NCI-H2227 treated with DMSO at 0.1 percent for 48 hours (cell line): Measurements from ENCODE around the gene FRAS1.
"Not testable (repeated sequence)": the region's sequence is repeated elsewhere in the genome, so short reads cannot be mapped to it uniquely, and the experiment has no call there.

Experiments used
- DNase-seq: peaks from one replicate; lab custom pipeline; 2025; lab: John Stamatoyannopoulos, UW

FRAS1 gene

GRCh38 chr4:78288327-78288726 lies 231.2 kb downstream of the FRAS1 start:
- DNase-seq: no peak

GRCh38 chr4:78291277-78291676 lies 234.2 kb downstream of the FRAS1 start:
- no peak for DNase-seq

- DNase-seq: no peak
Observed at GRCh38 chr4:78292341-78292740, 235.2 kb downstream of the FRAS1 start.

GRCh38 chr4:78292856-78293255 lies 235.7 kb downstream of the FRAS1 start:
- DNase-seq: no peak

GRCh38 chr4:78293348-78293747 lies 236.2 kb downstream of the FRAS1 start:
- DNase-seq: no peak

GRCh38 chr4:78293821-78294301 lies 236.7 kb downstream of the FRAS1 start:
- DNase-seq: no peak

GRCh38 chr4:78296261-78296660 lies 239.1 kb downstream of the FRAS1 start:
- no peak for DNase-seq

GRCh38 chr4:78297116-78297800 lies 240.1 kb downstream of the FRAS1 start:
- no peak for DNase-seq

- no peak for DNase-seq
Observed at GRCh38 chr4:78298618-78299017, 241.5 kb downstream of the FRAS1 start.

- DNase-seq: no peak
Observed at GRCh38 chr4:78299565-78299972, 242.4 kb downstream of the FRAS1 start.

GRCh38 chr4:78307263-78307662 lies 250.1 kb downstream of the FRAS1 start:
- not testable (repeated sequence) for DNase-seq

GRCh38 chr4:78308517-78308916 lies 251.4 kb downstream of the FRAS1 start:
- no peak for DNase-seq

- no peak for DNase-seq
Observed at GRCh38 chr4:78309352-78309751, 252.2 kb downstream of the FRAS1 start.

GRCh38 chr4:78310007-78310739 lies 253.1 kb downstream of the FRAS1 start:
- no peak for DNase-seq

- no peak for DNase-seq
Observed at GRCh38 chr4:78310740-78311115, 253.6 kb downstream of the FRAS1 start.

- no peak for DNase-seq
Observed at GRCh38 chr4:78311306-78311705, 254.2 kb downstream of the FRAS1 start.

GRCh38 chr4:78312989-78313753 lies 256.0 kb downstream of the FRAS1 start:
- DNase-seq: no peak

GRCh38 chr4:78313754-78314120 lies 256.6 kb downstream of the FRAS1 start:
- no peak for DNase-seq

- no peak for DNase-seq
Observed at GRCh38 chr4:78318126-78318525, 261.0 kb downstream of the FRAS1 start.

- DNase-seq: no peak
Observed at GRCh38 chr4:78320349-78320935, 263.3 kb downstream of the FRAS1 start.

GRCh38 chr4:78322032-78322431 lies 264.9 kb downstream of the FRAS1 start:
- DNase-seq: no peak

GRCh38 chr4:78323439-78323838 lies 266.3 kb downstream of the FRAS1 start:
- DNase-seq: no peak
